T-helper 1 cell treated with Interleukin-12 subunit alpha and Interleukin-12 subunit beta and Interleukin-4 antibody, amounts not matched to agents 30 μg/mL and 1 μg/mL, for 36 hours (primary cell): ENCODE measurements around the gene ERP44.

ENCODE experiments used
- H3K27ac Mint-ChIP-seq: one replicate; pipeline ENCODE4 v1.8.0; 2021; ENCODE audit warnings: mild to moderate bottlenecking, mixed read lengths
- H3K27me3 Mint-ChIP-seq: one replicate; pipeline ENCODE4 v1.8.0; 2021; ENCODE audit warnings: low read depth, mixed read lengths
- H3K36me3 Mint-ChIP-seq: one replicate; pipeline ENCODE4 v1.8.0; 2021; ENCODE audit warnings: low read depth, mixed read lengths
- H3K4me1 Mint-ChIP-seq: one replicate; pipeline ENCODE4 v1.8.0; 2021; ENCODE audit warnings: low read depth, mixed read lengths
- H3K4me3 Mint-ChIP-seq: one replicate; pipeline ENCODE4 v1.8.0; 2021; ENCODE audit warnings: mild to moderate bottlenecking, moderate library complexity, mixed read lengths
- H3K9me3 Mint-ChIP-seq: one replicate; pipeline ENCODE4 v1.8.0; 2021; ENCODE audit warnings: mixed read lengths

ERP44 gene

DNA sequence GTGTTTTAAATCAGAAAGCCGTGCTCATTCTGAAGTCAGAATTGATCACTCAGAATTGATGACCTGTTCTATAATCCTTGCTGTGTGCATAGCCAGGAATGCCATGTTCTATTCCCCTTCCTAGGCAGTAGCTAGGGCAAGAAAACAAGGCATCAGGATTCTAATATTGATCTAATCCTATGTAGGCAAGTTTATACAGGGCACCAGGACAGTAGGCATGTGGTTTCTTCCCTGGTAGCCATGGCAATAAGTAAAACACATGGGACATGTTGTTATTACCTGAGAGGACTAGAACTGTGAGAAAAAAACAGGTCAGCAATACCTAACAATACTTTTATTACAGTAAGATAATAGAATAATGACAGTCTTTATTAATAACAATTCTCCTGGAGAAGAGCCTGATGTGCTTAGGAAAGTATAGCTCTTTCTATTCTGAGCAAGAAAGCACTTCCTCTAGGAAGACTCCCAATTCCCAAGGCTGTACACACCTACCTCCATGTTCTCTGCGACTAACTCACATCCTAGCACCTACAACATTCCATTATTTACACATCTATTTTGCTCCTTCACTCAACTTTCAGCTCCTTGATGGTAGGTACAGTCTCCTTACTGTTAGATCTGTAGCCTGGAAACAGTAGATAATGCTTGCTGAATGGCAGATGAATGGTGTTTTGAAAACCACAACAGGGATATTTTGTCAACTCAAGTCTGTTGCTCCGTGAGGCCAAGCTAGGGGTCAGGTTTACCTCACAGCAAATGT, 121.6 kb downstream of the ERP44 start:
- Mint-ChIP-seq H3K4me3 (no peak overlapping the region), H3K27ac (no peak overlapping the region), H3K9me3 (no peaks in the 10 kb centered on the region), H3K27me3 (no peaks in the 10 kb centered on the region), H3K36me3 (peaks cover 12% of the 10 kb centered on the region), H3K4me1 (no peaks in the 10 kb centered on the region)

DNA sequence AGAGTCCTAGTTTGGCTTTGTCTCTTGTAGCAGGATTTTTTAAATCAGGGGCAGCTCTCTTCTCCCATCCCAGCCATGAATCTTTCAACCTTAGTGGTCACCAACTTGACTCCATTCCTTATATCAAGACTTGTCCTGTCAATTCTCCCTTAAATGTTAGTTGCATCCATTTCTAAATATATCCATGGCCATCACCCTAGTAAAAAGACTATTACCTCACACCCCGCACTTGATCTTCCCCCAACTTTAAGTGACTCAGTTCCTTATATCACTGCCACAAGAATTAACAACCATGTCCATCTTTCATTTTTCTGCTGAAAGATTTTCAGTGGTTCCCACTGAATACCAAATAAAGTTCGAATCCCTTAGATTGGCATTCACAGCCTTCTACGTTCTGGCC, 125.3 kb downstream of the ERP44 start:
- Mint-ChIP-seq H3K36me3 (peaks cover 15% of the 10 kb centered on the region), H3K9me3 (no peaks in the 10 kb centered on the region), H3K4me3 (no peak overlapping the region), H3K27me3 (no peaks in the 10 kb centered on the region), H3K27ac (no peak overlapping the region), H3K4me1 (no peaks in the 10 kb centered on the region)

DNA sequence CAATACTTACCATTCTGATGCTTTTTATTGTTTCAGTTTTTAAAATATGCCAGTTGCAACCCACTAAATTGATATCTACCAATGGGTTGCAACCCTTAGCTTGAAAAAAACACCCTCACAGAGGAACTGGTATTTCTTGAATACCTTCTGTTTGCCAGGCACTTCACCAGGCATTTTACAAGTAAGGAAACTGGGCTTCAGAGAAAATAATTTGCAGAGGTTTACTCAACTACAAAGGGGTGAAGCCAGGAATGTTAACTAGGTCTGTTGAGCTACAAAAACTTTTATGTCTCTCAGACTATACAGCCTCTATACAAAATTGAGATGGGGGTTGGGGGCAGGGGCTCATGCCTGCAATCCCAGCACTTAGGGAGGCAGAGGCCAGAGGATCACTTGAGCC, 127.4 kb downstream of the ERP44 start:
- H3K4me3 Mint-ChIP-seq = no peak overlapping the region
- no peaks in the 10 kb centered on the region for H3K9me3 Mint-ChIP-seq
- H3K27me3 Mint-ChIP-seq = no peaks in the 10 kb centered on the region
- H3K27ac Mint-ChIP-seq = no peak overlapping the region
- H3K4me1 Mint-ChIP-seq = no peaks in the 10 kb centered on the region
- H3K36me3 Mint-ChIP-seq = peaks cover 25% of the 10 kb centered on the region

DNA sequence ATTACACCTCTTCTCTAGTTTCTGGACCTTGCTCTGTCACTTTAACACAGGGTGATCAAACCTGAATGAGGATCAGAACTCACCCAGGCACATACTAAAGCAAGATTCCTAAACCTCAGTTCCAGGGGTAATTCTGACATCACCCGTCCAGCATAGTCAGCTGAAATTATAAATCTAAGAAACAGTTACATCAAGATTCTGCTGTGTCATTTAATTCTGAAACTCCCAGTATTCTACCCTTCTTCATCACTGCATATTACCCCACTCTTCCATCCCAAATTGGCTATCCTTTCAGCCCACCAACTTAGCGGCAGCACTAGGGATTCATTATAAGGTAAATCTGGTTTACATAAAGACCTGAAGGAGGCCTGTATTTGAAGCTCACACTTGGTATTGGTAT, 128.3 kb downstream of the ERP44 start:
- Mint-ChIP-seq H3K27me3 (no peaks in the 10 kb centered on the region), H3K4me1 (no peaks in the 10 kb centered on the region), H3K36me3 (peaks cover 25% of the 10 kb centered on the region), H3K9me3 (no peaks in the 10 kb centered on the region), H3K4me3 (no peak overlapping the region), H3K27ac (no peak overlapping the region)

DNA sequence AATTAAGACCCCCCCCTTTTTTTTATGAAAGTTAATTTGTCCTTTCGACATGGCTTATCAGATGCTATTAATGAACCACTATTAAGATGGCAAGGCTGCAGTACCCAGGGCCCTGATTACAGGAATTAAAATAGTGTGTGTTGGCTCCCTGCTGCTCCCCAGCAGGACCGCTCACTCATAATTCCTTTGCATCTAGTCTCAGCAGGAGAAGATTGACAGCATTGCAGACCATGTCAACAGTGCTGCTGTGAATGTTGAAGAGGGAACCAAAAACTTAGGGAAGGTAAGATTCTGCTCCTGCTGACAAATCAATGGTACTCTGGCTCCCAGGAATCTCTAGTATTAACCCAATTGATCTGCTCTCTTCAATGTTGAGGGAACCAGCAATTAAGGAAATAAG, 131.3 kb downstream of the ERP44 start:
- Mint-ChIP-seq H3K9me3 (no peaks in the 10 kb centered on the region), H3K27ac (no peak overlapping the region), H3K4me3 (no peak overlapping the region), H3K27me3 (no peaks in the 10 kb centered on the region), H3K36me3 (peaks cover 19% of the 10 kb centered on the region), H3K4me1 (no peaks in the 10 kb centered on the region)

DNA sequence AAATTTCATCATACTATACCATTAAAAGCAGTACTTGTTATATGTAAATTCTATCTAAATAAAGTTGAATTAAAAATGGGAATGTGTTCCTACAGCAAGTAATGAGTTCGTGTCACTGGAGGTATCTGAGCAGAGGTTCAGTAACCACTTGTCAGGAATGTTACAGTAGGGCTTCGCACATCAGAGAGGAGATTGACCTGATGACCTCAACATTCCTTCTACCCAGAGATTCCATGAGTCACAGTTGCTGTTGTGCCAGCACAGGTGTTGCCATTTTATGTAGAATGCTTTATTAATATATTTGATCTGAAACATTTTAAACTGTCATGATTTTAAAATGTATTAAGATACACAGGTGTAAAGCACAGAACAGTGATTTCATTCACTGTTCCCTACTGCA, 132.1 kb downstream of the ERP44 start:
- peaks cover 22% of the 10 kb centered on the region for H3K36me3 Mint-ChIP-seq
- no peaks in the 10 kb centered on the region for H3K4me1 Mint-ChIP-seq
- H3K27ac Mint-ChIP-seq = no peak overlapping the region

DNA sequence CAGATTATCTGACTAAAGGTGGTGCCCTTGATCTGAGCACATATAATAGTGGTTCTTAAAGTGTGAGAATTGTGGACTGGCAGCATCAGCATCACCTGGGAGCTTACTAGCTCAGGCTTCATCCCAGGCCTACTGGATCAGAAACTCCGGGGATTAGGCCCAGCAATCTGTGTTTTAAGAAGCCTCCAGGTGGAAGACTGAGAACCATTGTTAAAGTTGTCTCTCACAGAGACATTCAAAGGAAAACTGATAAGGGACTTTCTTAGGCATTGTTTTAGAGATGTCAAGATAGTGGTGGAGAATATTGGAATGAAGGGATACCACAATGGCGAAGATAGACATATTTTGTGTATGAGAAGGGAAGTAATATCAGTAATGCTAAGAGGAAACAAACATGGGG, 132.8 kb downstream of the ERP44 start:
- no peaks in the 10 kb centered on the region for H3K4me1 Mint-ChIP-seq
- no peak overlapping the region for H3K27ac Mint-ChIP-seq
- no peak overlapping the region for H3K4me3 Mint-ChIP-seq
- no peaks in the 10 kb centered on the region for H3K9me3 Mint-ChIP-seq
- no peaks in the 10 kb centered on the region for H3K27me3 Mint-ChIP-seq
- H3K36me3 Mint-ChIP-seq = peaks cover 26% of the 10 kb centered on the region

More for the DNA sequence above, 132.1 kb downstream of the ERP44 start:
- H3K27me3 Mint-ChIP-seq = no peaks in the 10 kb centered on the region
- no peaks in the 10 kb centered on the region for H3K9me3 Mint-ChIP-seq
- no peak overlapping the region for H3K4me3 Mint-ChIP-seq

DNA sequence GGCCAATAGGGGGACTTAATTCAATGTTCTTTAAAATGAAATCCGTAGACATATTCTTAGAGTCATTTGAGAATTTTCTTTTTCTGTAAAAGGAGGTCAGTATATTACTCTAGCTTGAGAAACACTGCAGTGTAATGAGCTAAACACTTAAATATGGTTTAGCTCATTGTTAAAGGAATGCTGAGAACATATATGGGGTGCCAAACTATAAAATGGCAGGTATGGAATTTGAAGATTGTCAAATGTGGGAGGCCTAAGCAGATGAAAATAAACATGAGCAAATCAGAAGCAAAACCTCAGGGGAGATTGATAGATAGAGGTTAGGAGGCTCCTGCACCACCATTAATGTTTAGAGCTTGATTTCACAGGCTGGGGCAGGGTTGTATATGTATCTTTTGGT, 134.5 kb downstream of the ERP44 start:
- no peaks in the 10 kb centered on the region for H3K9me3 Mint-ChIP-seq
- H3K27ac Mint-ChIP-seq = no peak overlapping the region

DNA sequence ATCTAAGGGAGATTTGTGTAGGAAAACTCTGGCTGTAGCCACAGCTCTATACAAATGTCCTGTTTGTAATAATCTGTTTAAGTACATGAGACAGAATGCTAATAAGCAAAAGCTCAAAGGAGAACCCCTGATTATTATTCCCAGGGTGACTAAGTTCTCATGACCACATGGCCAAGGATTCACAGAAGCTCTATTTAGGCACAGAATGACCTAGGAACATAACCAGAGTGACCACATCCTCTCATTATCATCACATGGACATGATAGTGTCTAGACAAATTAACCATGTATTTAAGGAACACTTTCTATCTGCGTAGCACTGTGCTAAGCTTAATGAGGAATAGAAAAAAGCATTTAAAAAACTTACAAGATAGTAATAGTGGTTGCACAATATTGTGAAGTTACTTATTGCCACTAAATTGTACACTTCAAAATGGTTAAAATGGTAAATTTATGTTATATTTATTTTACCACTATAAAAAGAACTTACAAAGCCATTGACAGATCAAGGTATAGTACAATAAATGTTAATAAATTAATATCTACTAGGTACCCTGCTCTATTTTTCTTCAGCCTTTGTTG, 136.0 kb downstream of the ERP44 start:
- peaks cover 26% of the 10 kb centered on the region for H3K36me3 Mint-ChIP-seq
- no peaks in the 10 kb centered on the region for H3K9me3 Mint-ChIP-seq
- no peak overlapping the region for H3K27ac Mint-ChIP-seq
- no peaks in the 10 kb centered on the region for H3K27me3 Mint-ChIP-seq
- H3K4me3 Mint-ChIP-seq = no peak overlapping the region
- no peaks in the 10 kb centered on the region for H3K4me1 Mint-ChIP-seq

More for the DNA sequence above, 134.5 kb downstream of the ERP44 start:
- Mint-ChIP-seq H3K4me3 (no peak overlapping the region), H3K36me3 (peaks cover 27% of the 10 kb centered on the region), H3K27me3 (no peaks in the 10 kb centered on the region), H3K4me1 (no peaks in the 10 kb centered on the region)

DNA sequence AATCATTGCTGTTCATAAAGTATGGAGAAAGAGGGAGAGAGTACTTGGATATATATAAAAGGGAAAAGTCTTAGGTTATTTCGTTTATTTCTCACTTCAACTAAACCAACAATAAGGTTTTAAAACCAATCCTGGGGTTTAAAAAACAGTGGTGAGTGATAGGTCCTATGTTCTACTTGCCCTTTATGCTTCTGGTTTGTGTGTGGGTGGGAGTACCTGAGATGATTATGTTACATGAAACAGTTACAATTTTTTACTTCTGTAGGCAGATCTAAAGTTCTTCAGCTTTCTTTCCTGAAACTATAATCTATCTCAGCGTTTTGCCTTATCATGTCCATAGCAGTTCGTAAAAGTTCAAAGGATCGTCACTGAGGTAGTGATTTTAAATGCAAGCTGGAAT, 143.2 kb downstream of the ERP44 start:
- H3K9me3 Mint-ChIP-seq = no peaks in the 10 kb centered on the region
- no peak overlapping the region for H3K4me3 Mint-ChIP-seq
- no peak overlapping the region for H3K27ac Mint-ChIP-seq
- H3K36me3 Mint-ChIP-seq = peaks cover 17% of the 10 kb centered on the region
- no peaks in the 10 kb centered on the region for H3K27me3 Mint-ChIP-seq
- peaks cover 8% of the 10 kb centered on the region for H3K4me1 Mint-ChIP-seq

DNA sequence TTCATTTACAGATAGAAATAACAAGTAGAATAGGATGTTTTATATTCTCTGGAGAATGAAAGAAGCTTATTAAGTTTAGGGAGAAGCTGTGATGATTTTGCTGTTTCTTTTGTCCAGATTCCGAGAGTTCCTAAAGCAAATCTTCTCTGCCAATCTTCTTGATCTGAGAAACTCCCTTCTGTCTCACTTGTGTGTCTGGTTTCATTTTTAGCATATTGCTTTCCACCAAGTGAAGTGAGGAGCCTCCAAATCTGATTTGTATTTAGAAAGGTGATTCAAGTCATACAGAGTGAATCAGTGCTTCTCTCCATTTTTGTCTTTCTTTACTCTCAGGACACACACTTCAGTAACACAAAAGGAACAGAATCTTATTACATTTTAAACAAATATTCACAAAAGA, 144.0 kb downstream of the ERP44 start:
- H3K36me3 Mint-ChIP-seq = peaks cover 20% of the 10 kb centered on the region

DNA sequence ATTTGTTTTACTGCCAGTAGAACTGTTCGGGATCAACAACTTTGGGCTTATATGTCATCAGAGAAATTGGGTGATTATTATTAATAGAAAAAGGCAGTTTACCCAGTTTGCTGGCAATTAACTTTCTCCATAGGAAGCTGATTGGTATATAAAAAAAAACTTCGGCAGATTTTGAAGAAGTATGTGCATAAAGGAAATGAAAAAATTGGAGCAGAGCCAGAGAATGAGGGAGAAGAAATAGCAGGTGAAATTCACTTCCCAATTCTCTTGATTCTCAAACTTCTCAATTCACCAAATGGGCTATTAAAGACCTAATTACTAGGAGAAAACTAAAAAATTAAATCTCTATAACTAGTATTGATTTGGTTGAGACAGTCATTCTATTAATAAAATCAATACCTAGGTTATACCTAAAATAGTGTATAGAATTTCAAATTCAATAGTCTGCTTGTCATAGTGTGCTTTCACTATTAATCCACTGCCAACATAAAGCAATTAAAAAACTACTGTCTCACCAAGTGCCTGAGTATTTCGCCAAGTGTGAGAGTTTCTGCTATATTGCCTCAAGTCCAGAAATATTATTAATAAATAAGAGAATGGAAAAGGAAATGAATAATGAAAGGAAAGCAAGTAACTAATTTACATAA, 144.8 kb downstream of the ERP44 start:
- H3K4me3 Mint-ChIP-seq = no peak overlapping the region
- no peaks in the 10 kb centered on the region for H3K9me3 Mint-ChIP-seq
- H3K27me3 Mint-ChIP-seq = no peaks in the 10 kb centered on the region
- peaks cover 8% of the 10 kb centered on the region for H3K4me1 Mint-ChIP-seq
- no peak overlapping the region for H3K27ac Mint-ChIP-seq
- peaks cover 18% of the 10 kb centered on the region for H3K36me3 Mint-ChIP-seq

More for the DNA sequence above, 144.0 kb downstream of the ERP44 start:
- Mint-ChIP-seq H3K4me3 (no peak overlapping the region), H3K4me1 (peaks cover 8% of the 10 kb centered on the region), H3K27ac (no peak overlapping the region), H3K27me3 (no peaks in the 10 kb centered on the region), H3K9me3 (no peaks in the 10 kb centered on the region)

DNA sequence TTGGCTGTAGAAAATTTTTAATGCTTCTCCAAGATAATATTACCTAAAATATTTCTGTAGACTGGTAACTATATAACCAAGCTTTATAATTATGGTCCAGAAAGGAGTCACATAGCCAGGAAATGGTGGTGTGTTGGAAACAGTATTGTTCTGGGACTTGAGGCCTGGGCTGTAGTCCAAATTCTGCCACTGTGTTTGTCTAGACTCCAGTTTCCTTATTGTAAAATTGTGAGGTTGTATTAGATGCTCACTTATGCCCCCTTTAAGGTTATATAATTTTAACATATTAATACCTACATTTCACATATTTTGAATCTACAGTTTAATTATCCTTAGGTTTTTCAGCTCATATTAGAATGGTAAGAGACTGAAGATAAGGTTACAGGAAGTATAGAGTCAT, 149.9 kb downstream of the ERP44 start:
- Mint-ChIP-seq H3K4me3 (no peak overlapping the region), H3K36me3 (peaks cover 11% of the 10 kb centered on the region), H3K4me1 (no peaks in the 10 kb centered on the region), H3K27ac (no peak overlapping the region), H3K27me3 (no peaks in the 10 kb centered on the region), H3K9me3 (no peaks in the 10 kb centered on the region)

DNA sequence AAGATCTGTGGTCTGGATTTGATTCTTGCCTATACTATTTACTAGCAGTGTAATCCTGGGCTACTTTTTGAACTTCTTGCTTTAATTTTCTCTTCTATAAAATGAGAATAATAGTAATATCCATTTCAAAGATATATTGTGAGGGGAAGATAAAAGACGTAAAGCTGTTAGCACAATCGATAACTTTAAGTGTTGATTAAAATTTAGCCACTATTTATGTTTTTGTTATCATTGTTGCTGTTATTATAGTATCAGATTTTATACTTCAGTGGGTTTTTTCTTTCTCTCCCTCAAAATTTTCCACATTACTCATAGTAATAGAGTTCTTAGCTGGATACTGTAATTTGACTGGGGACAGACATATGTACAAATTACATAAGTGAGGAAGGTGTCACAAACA, 150.3 kb downstream of the ERP44 start:
- H3K36me3 Mint-ChIP-seq = peaks cover 14% of the 10 kb centered on the region
- no peaks in the 10 kb centered on the region for H3K4me1 Mint-ChIP-seq
- H3K27me3 Mint-ChIP-seq = no peaks in the 10 kb centered on the region
- H3K27ac Mint-ChIP-seq = no peak overlapping the region
- H3K9me3 Mint-ChIP-seq = no peaks in the 10 kb centered on the region
- no peak overlapping the region for H3K4me3 Mint-ChIP-seq

DNA sequence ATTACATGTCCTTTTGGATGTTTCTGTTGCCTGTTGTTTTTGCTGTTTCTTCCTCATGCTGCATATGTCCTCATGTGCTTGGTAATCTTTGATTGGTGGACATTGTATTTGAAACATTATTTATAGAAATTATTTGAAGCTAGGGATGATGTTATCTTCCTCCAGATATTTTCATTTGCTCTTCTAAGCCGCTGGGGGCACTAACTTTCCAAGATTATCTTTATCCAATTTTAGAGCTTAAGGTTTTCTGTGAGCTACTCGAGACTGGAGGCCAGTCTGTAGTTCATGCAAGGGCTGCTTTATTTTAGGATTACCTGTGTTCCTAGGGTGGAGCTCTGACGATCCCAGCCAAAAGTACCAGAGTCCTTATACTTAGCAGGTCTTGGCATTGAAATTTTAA, 151.4 kb downstream of the ERP44 start:
- H3K27me3 Mint-ChIP-seq = no peaks in the 10 kb centered on the region
- H3K27ac Mint-ChIP-seq = no peak overlapping the region
- H3K9me3 Mint-ChIP-seq = no peaks in the 10 kb centered on the region
- no peaks in the 10 kb centered on the region for H3K4me1 Mint-ChIP-seq
- peaks cover 15% of the 10 kb centered on the region for H3K36me3 Mint-ChIP-seq
- no peak overlapping the region for H3K4me3 Mint-ChIP-seq
